ENCODE data around the gene KICS2. TPM values are rescaled to one million over a fixed set of nuclear protein-coding genes. Genes with fewer than 3 reads are reported as not detected.
A peak's percentile ranks its signal among the peaks of the same experiment; 100 is the strongest.

The KICS2 gene
- total and polyA plus RNA-seq, 2 donors (not counting 3 experiments of a cell fraction or from before 2014, with no cell fraction given) = 1.6 to 3.2 TPM

- no peak overlapping the region for H3K4me2 ChIP-seq (ENCODE audit: insufficient read depth, low read length)
- H3K79me2 ChIP-seq (ENCODE audit: control insufficient read depth, insufficient read depth, low read length) = no peaks in the 10 kb centered on the region
- no peak for TF ChIP-seq POLR2A (IDR thresholded peaks at IDR 0.05; ENCODE audit: low read depth, low read length)
- TF ChIP-seq EZH2 (IDR thresholded peaks at IDR 0.05; ENCODE audit: borderline replicate concordance, low read depth, low read length, severe bottlenecking) = no peak
- TF ChIP-seq MAX (IDR thresholded peaks at IDR 0.05; ENCODE audit: insufficient read depth, insufficient read length) = no peak
- no peak for TF ChIP-seq GATA2 (IDR thresholded peaks at IDR 0.05; ENCODE audit: insufficient read depth, insufficient read length, low read depth, low read length)
- no peak for TF ChIP-seq MYC (IDR thresholded peaks at IDR 0.05; ENCODE audit: low read depth, low read length)
- no peak for TF ChIP-seq JUN (IDR thresholded peaks at IDR 0.05; ENCODE audit: borderline replicate concordance, insufficient read depth, insufficient read length, low read depth)
- TF ChIP-seq POLR2AphosphoS5 (IDR thresholded peaks at IDR 0.05; ENCODE audit: insufficient read depth, low read depth, low read length) = no peak
- TF ChIP-seq CTCF (IDR thresholded peaks at IDR 0.05; ENCODE audit: extremely low read depth in 1 of 2, insufficient read depth in 1 of 2, low read depth in 1 of 2, low read length in 2 of 2) = no peak
- no peak for TF ChIP-seq FOS (IDR thresholded peaks at IDR 0.05; ENCODE audit: borderline replicate concordance, insufficient read depth, low read length)
- no peaks in the 10 kb centered on the region for H3K27me3 ChIP-seq (ENCODE audit: control insufficient read depth in 2 of 2, insufficient read depth in 2 of 2, low read length in 2 of 2)
- no peak overlapping the region for H3K27ac ChIP-seq (ENCODE audit: insufficient read depth, low read depth, low read length)
- no peaks in the 10 kb centered on the region for H3K9me3 ChIP-seq (replicated peaks; ENCODE audit: control insufficient read depth, insufficient read depth, low read length)
- ChIA-PET CTCF (interaction anchor here (0.9 kb wide), 1 partner anchor 22 kb away, joined by 3 read pairs; no protein-coding TSS in a partner anchor), POLR2A (no interaction called here)
- no peak overlapping the region for H3K4me3 ChIP-seq (replicated peaks in 1 of 3; ENCODE audit: insufficient read depth in 1 of 3, low read depth in 1 of 3, low read length in 3 of 3)
- no peak overlapping the region for H3K9ac ChIP-seq (replicated peaks; ENCODE audit: extremely low read depth, insufficient read depth, low read length)
- dilution Hi-C loops (cut with MboI; ENCODE audit: extremely low pct_ligation_motif_present, low sequenced_read_pairs) (no loop called here), intact Hi-C loops (cut with micrococcal nuclease) (no loop called here)
- BruUV-seq (replicated peaks) = no TSS peak
- no peaks in the 10 kb centered on the region for H3K36me3 ChIP-seq (ENCODE audit: control insufficient read depth in 2 of 2, extremely low read depth in 1 of 2, insufficient read depth in 2 of 2, low read length in 2 of 2)
- DNase-seq (ENCODE audit: low read depth, low spot score) (no peak), FAIRE-seq (no peak)
- no peaks in the 10 kb centered on the region for H3K4me1 ChIP-seq (ENCODE audit: control insufficient read depth, extremely low read depth, insufficient read depth, low read length)
- no peaks in the 10 kb centered on the region for H4K20me1 ChIP-seq (replicated peaks; ENCODE audit: control insufficient read depth, extremely low read depth, insufficient read depth, low read length)
- H3K9me1 ChIP-seq (replicated peaks; ENCODE audit: control insufficient read depth, extremely low read depth, insufficient read depth, low read length) = no peaks in the 10 kb centered on the region
- peak overlapping the region; percentile 59 for H2AFZ ChIP-seq (ENCODE audit: low read depth, low read length)
Measured at GRCh38 chr12:64194333-64195149, 27.6 kb downstream of the KICS2 start.

Measured in endothelial cell of umbilical vein (primary cell).